HepG2 (cell line): ENCODE measurements around the gene SLIT1. TPM values are rescaled to one million over a fixed set of nuclear protein-coding genes. Genes with fewer than 3 reads are reported as not detected.

Source experiments
- ATAC-seq: fragments of 200-7000 bp; cut with Tn5 transposase; 3 replicates; pipeline ENCODE4 v1.9.1; 2020; ENCODE audit warnings: mild to moderate bottlenecking, moderate library complexity
- BruUV-seq: library from RNA; stranded (reverse); fragments of 400-500 nt; replicated peaks from 2 replicates; lab custom pipeline; 2021; lab: Mats Ljungman, UMichigan
- CTCF ChIA-PET: fragments of 300-600 bp; formaldehyde crosslinking; extraction: SDS; loops from one replicate; lab custom pipeline; 2021; ENCODE audit warnings: low total read pairs, inconsistent platforms, low intra/inter-chr PET ratio; lab: Yijun Ruan, JAX
- POLR2A ChIA-PET: fragments of 350-600 bp; sonication (Branson Sonifier 250); formaldehyde crosslinking; loops from one replicate; lab custom pipeline; 2020; ENCODE audit warnings: antibody characterized with exemption, inconsistent platforms; lab: Yijun Ruan, JAX
- DNase-seq: peaks from one replicate; pipeline ENCODE4 v3.0.0-alpha.2; 2015; ENCODE audit warnings: low spot score
- FAIRE-seq: peaks from 3 replicates; lab custom pipeline; 2011; peaks lifted over from hg19 to GRCh38; lab: Jason Lieb, UNC
- H2AFZ ChIP-seq: one replicate; pipeline ENCODE4 v1.6.1; 2011; ENCODE audit warnings: low read length, inconsistent platforms
- H3K27ac ChIP-seq: fragments of 300-600 bp; 3 replicates; pipeline ENCODE4 v1.8.0; 2011; ENCODE audit warnings: mixed run types, mild to moderate bottlenecking, mixed read lengths, low read length, inconsistent platforms; ENCODE audit not compliant: insufficient read depth; ENCODE audit errors: extremely low read length
- H3K27me3 ChIP-seq, 2 experiments: fragments of 200-600 bp in 1 of 2; 2 replicates in 1 of 2; 3 replicates in 1 of 2; pipeline versions ENCODE4 v1.6.0 to v1.8.0; 2011; ENCODE audit warnings: low read length in 2 of 2, mild to moderate bottlenecking in 2 of 2, moderate library complexity in 2 of 2, inconsistent platforms in 1 of 2; ENCODE audit not compliant: insufficient read depth in 2 of 2, control insufficient read depth in 1 of 2
- H3K36me3 ChIP-seq, 2 experiments: fragments of 200-600 bp in 1 of 2; replicated peaks in 1 of 2; 2 replicates in 1 of 2; 3 replicates in 1 of 2; pipeline versions ENCODE4 v1.5.1 to v1.8.0; 2011; ENCODE audit warnings: low read length in 2 of 2, inconsistent platforms in 1 of 2; ENCODE audit not compliant: insufficient read depth in 2 of 2, control insufficient read depth in 1 of 2
- H3K4me1 ChIP-seq: 2 replicates; pipeline ENCODE4 v1.5.1; 2012; ENCODE audit warnings: low read length, inconsistent platforms; ENCODE audit not compliant: insufficient read depth
- H3K4me2 ChIP-seq: 2 replicates; pipeline ENCODE4 v1.6.0; 2011; ENCODE audit warnings: low read depth, low read length, inconsistent platforms
- H3K4me3 ChIP-seq, 3 experiments: fragments of 200-600 bp in 1 of 3; sonication (generic), shearing (Covaris generic) in 1 of 3; replicated peaks in 1 of 3; 2 replicates each; pipeline ENCODE4 v1.5.1; 2011 to 2016; ENCODE audit warnings: low read length in 3 of 3, inconsistent platforms in 2 of 3, low read depth in 2 of 3, mild to moderate bottlenecking in 2 of 3, control low read depth in 1 of 3, mixed read lengths in 1 of 3; ENCODE audit not compliant: insufficient read depth in 1 of 3
- H3K79me2 ChIP-seq: one replicate; pipeline ENCODE4 v1.6.1; 2011; ENCODE audit warnings: low read length, inconsistent platforms; ENCODE audit not compliant: insufficient read depth
- H3K9ac ChIP-seq: 2 replicates; pipeline ENCODE4 v1.6.0; 2011; ENCODE audit warnings: mild to moderate bottlenecking, low read depth, low read length, inconsistent platforms; ENCODE audit not compliant: insufficient read depth
- H3K9me3 ChIP-seq: 2 replicates; pipeline ENCODE4 v1.5.1; 2012; ENCODE audit warnings: mild to moderate bottlenecking, low read length
- H4K20me1 ChIP-seq: 2 replicates; pipeline ENCODE4 v1.6.0; 2011; ENCODE audit warnings: inconsistent platforms, mild to moderate bottlenecking, low read length, moderate library complexity; ENCODE audit not compliant: insufficient read depth
- POGK ChIP-seq: sonication (generic); formaldehyde crosslinking; conservative IDR thresholded peaks from 2 replicates; pipeline ENCODE4 v1.8.0; 2022; ENCODE audit warnings: mild to moderate bottlenecking, moderate library complexity, missing genetic modification reagents
- SOX13 ChIP-seq, 3 experiments: fragments of 450-650 bp in 1 of 3; sonication (generic) in 1 of 3; formaldehyde crosslinking in 1 of 3; IDR thresholded peaks in 2 of 3; conservative IDR thresholded peaks in 1 of 3; 2 replicates each; pipeline versions ENCODE4 v1.5.0 to v1.6.1; 2016 to 2020; ENCODE audit warnings: antibody characterized with exemption in 1 of 3, mild to moderate bottlenecking in 1 of 3, missing compliant biosample characterization in 1 of 3, missing genetic modification reagents in 1 of 3, moderate library complexity in 1 of 3
- ZFP1 ChIP-seq: IDR thresholded peaks from 2 replicates; pipeline ENCODE4 v1.6.1; 2016
- ZNF460 ChIP-seq: sonication (generic); formaldehyde crosslinking; IDR thresholded peaks from 2 replicates; pipeline ENCODE4 v1.5.1; 2020; ENCODE audit warnings: missing genetic modification reagents, mild to moderate bottlenecking, borderline replicate concordance
- ZNF556 ChIP-seq: sonication (generic); formaldehyde crosslinking; IDR thresholded peaks from 2 replicates; pipeline ENCODE4 v1.4.0; 2020; ENCODE audit warnings: mild to moderate bottlenecking, missing genetic modification reagents, borderline replicate concordance
- WGBS: methylation state at CpG from one replicate; pipeline ENCODE4 v1.1.6; 2017; ENCODE audit warnings: low lambda C conversion rate; 5-methylcytosine and 5-hydroxymethylcytosine counted together
- in situ Hi-C: cut with HindIII; loops from 2 replicates; pipeline ENCODE4 v1.10.0; 2017; ENCODE audit warnings: low pct_unique_long_range_greater_than_20kb; ENCODE audit not compliant: extremely low pct_ligation_motif_present
- intact Hi-C: fragments of 100-400 bp; cut with micrococcal nuclease; formaldehyde crosslinking; loops from one replicate; pipeline ENCODE4 v1.10.0; 2022; ENCODE audit not compliant: unreplicated experiment
- polyA plus RNA-seq, 8 experiments: library from polyadenylated mRNA; depleted of rRNA in 3 of 8; stranded (reverse) in 7 of 8; unstranded in 1 of 8; fragments of >200 nt; fragmentation: Illumina TruSeq in 4 of 8; extraction: Trizol in 4 of 8; gene quantifications; 2 replicates each; pipeline versions ENCODE4 v1.2.1 to v1.2.3, GENCODE V29; 2011 to 2016; ENCODE audit warnings: low read depth in 4 of 8, missing spikeins in 1 of 8, mixed read lengths in 1 of 8; ENCODE audit not compliant: insufficient read depth in 1 of 8
- total RNA-seq, 5 experiments: library from RNA; depleted of rRNA; stranded (reverse); fragments of >200 nt; fragmentation: Illumina TruSeq; extraction: Trizol; gene quantifications; 2 replicates each; pipeline ENCODE4 v1.2.3, GENCODE V29; 2016; ENCODE audit warnings: low read depth in 1 of 5

Gene SLIT1
- total and polyA plus RNA-seq, 2 of the 13 experiments (the other 11 are each of a cell fraction or from before 2014, with no cell fraction given) = 0.09 to 0.33 TPM

- H3K9ac ChIP-seq = no peak overlapping the region
- ATAC-seq = no peak
- no peak overlapping the region for H3K4me2 ChIP-seq
- in situ Hi-C loops = no loop called here
- 0 out of 2 replicates have a peak, but pooled peaks cover 4% of the 10 kb centered on the region for H3K4me1 ChIP-seq
- no peak for TF ChIP-seq ZFP1
- TF ChIP-seq POGK (CRISPR knock-in tag) = no peak
- no peak for TF ChIP-seq ZNF460
- no peak for TF ChIP-seq SOX13 (IDR thresholded peaks at IDR 0.05)
- TF ChIP-seq SOX13 (CRISPR knock-in tag; conservative IDR thresholded peaks at IDR 0.05 in 1 of 2, IDR thresholded peaks at IDR 0.05 in 1 of 2) = no peak
- no peak for TF ChIP-seq ZNF556 (CRISPR knock-in tag)
- H3K27me3 ChIP-seq = peaks cover 12 to 88% of the 10 kb centered on the region in 2 experiments; a peak in 4 of 5 replicates
- no peaks in the 10 kb centered on the region for H4K20me1 ChIP-seq
- intact Hi-C loops = no loop called here
- H3K27ac ChIP-seq = no peak overlapping the region
- H2AFZ ChIP-seq = no peak overlapping the region
- CTCF ChIA-PET = no interaction called here
- H3K79me2 ChIP-seq = no peaks in the 10 kb centered on the region
- POLR2A ChIA-PET = no interaction called here
- H3K9me3 ChIP-seq = no peaks in the 10 kb centered on the region
- no peak overlapping the region for H3K4me3 ChIP-seq
- BruUV-seq = no TSS peak
- 30% methylated on average over 14 of the region's 14 CpGs for WGBS
- DNase-seq = no peak
- no peak for FAIRE-seq
- H3K36me3 ChIP-seq = no peaks in the 10 kb centered on the region
Observed at GRCh38 chr10:97103316-97104080, 82.3 kb downstream of the SLIT1 start.
